Right cardiac atrium (tissue), 5 donors: ENCODE results near the gene PTPRG. TPM values are rescaled to one million over a fixed set of nuclear protein-coding genes. Genes with fewer than 3 reads are reported as not detected.
A peak's percentile ranks its signal among the peaks of the same experiment; 100 is the strongest.

Source experiments
- ATAC-seq, 2 donors: fragments of 200-7000 bp; cut with Tn5 transposase; one replicate each; pipeline versions ENCODE4 v1.8.0 to v1.9.1; 2020; ENCODE audit warnings: moderate library complexity in 2 of 2, mild to moderate bottlenecking in 1 of 2
- DNase-seq, 3 donors: peaks; one replicate each; pipeline ENCODE4 v3.0.0-alpha.2; 2020
- H3K27ac ChIP-seq: one replicate; pipeline ENCODE4 v1.5.1; 2013; ENCODE audit warnings: mild to moderate bottlenecking, low read length, control low read depth, moderate library complexity
- H3K27me3 ChIP-seq: one replicate; pipeline ENCODE4 v1.6.1; 2013; ENCODE audit not compliant: control insufficient read depth, insufficient read depth
- H3K4me1 ChIP-seq: one replicate; pipeline ENCODE4 v1.6.1; 2013; ENCODE audit warnings: low read length; ENCODE audit not compliant: control insufficient read depth, insufficient read depth
- H3K4me3 ChIP-seq: one replicate; pipeline ENCODE4 v1.5.1; 2013; ENCODE audit warnings: low read length, control low read depth
- H3K9me3 ChIP-seq: one replicate; pipeline ENCODE4 v1.6.1; 2013; ENCODE audit warnings: low read length; ENCODE audit not compliant: control insufficient read depth
- WGBS: extraction: QIAGEN DNeasy Blood & Tissue Kit; methylation state at CpG from one replicate; pipeline ENCODE4 v1.1.7; 2013; 5-methylcytosine and 5-hydroxymethylcytosine counted together
- intact Hi-C, 4 donors: fragments of 100-400 bp; cut with DNase I; formaldehyde crosslinking; loops; one replicate each; pipeline versions ENCODE4 v1.11.0 to v1.14.0; 2022 to 2023
- polyA plus RNA-seq: library from polyadenylated mRNA; stranded (reverse); fragments of 200-250 nt; gene quantifications from one replicate; pipeline ENCODE4 v1.2.3, GENCODE V29; 2013
- total RNA-seq, 4 donors: library from RNA; stranded (reverse); fragmentation: NEBNext Ultra II Directional; extraction: Animal tissue kit (Norgen Biotek cat#: 25700); gene quantifications; one replicate each; pipeline ENCODE4 v1.2.1, GENCODE V29; 2021
- donor health status: healthy with polysubstance abuse.
- donor health status: DM: no; HTN: yes; CAD: no.
- donor health status: DM: no; HTN: no; CAD: no.
- donor health status: DM: no; HTN: yes; CAD: no; lungs with severe emphysema.
- donor health status: DM: yes; HTN: yes; CAD: no.

Gene PTPRG
- total and polyA plus RNA-seq, 5 donors: 8.6 to 50.7 (median 32.3) TPM

- intact Hi-C loops: loop anchor here in 2 of 4 donors (10.0 kb wide), 2 partner anchors 58 to 68 kb away; partner anchors contain the start of gene PTPRG (in 1 of the 2)
- no peak for ATAC-seq
- Histone ChIP-seq H3K9me3 (no peaks in the 10 kb centered on the region), H3K4me1 (peaks cover 4% of the 10 kb centered on the region), H3K27me3 (no peaks in the 10 kb centered on the region), H3K4me3 (no peak overlapping the region), H3K27ac (no peak overlapping the region)
- DNase-seq: no peak
- WGBS: 97% methylated on average over 2 of the region's 2 CpGs
These were observed 71.3 kb downstream of the PTPRG start for GRCh38 chr3:61632568-61633175.

- no peak overlapping the region for H3K27ac ChIP-seq
- no peak overlapping the region for H3K4me3 ChIP-seq
- DNase-seq (no peak), ATAC-seq (peak; percentile 16 to 30)
- no peaks in the 10 kb centered on the region for H3K27me3 ChIP-seq
- H3K9me3 ChIP-seq: no peaks in the 10 kb centered on the region
- H3K4me1 ChIP-seq: peaks cover 5% of the 10 kb centered on the region
- 26% methylated on average over 3 of the region's 3 CpGs for WGBS
- intact Hi-C loops: loop anchor here in 2 of 4 donors (10.0 kb wide), 2 partner anchors 60 to 70 kb away; partner anchors contain the start of gene PTPRG (in 1 of the 2)
These were observed 73.3 kb downstream of the PTPRG start for GRCh38 chr3:61634678-61635077.

GRCh38 chr3:61637088-61638051 lies 76.0 kb downstream of the PTPRG start:
- Histone ChIP-seq H3K4me1 (peaks cover 6% of the 10 kb centered on the region), H3K27ac (peak overlapping the region; percentile 78), H3K27me3 (no peaks in the 10 kb centered on the region), H3K4me3 (peak overlapping the region; percentile 21), H3K9me3 (no peaks in the 10 kb centered on the region)
- DNase-seq: peak in 2 of 3 donors; percentile 59 to 70
- WGBS: 22% methylated on average over 16 of the region's 16 CpGs
- peak; percentile 78 to 86 for ATAC-seq
- intact Hi-C loops: loop anchor here in 2 of 4 donors (10.0 kb wide), 2 partner anchors 63 to 73 kb away; partner anchors contain the start of gene PTPRG (in 1 of the 2)

GRCh38 chr3:61638741-61639140 lies 77.4 kb downstream of the PTPRG start:
- intact Hi-C loops: loop anchor here in 2 of 4 donors (10.0 kb wide), 2 partner anchors 64 to 74 kb away; partner anchors contain the start of gene PTPRG (in 1 of the 2)
- ATAC-seq: no peak
- Histone ChIP-seq H3K4me3 (no peak overlapping the region), H3K9me3 (no peaks in the 10 kb centered on the region), H3K27me3 (no peaks in the 10 kb centered on the region), H3K4me1 (peaks cover 6% of the 10 kb centered on the region), H3K27ac (no peak overlapping the region)
- 100% methylated on average over 1 of the region's 1 CpG for WGBS
- no peak for DNase-seq

- intact Hi-C loops: loop anchor here in 3 of 4 donors (10.0 kb wide), 3 partner anchors 45 to 75 kb away; partner anchors contain the start of gene PTPRG (in 1 of the 3)
- 89% methylated on average over 2 of the region's 2 CpGs for WGBS
- Histone ChIP-seq H3K27me3 (no peaks in the 10 kb centered on the region), H3K4me3 (no peak overlapping the region), H3K9me3 (no peaks in the 10 kb centered on the region), H3K4me1 (peaks cover 6% of the 10 kb centered on the region), H3K27ac (no peak overlapping the region)
- ATAC-seq (no peak), DNase-seq (no peak)
These were observed 78.6 kb downstream of the PTPRG start for GRCh38 chr3:61639991-61640390.

GRCh38 chr3:61645148-61645547 lies 83.8 kb downstream of the PTPRG start:
- intact Hi-C loops: loop anchor here in 1 of 4 donors (10.0 kb wide), 1 partner anchor 50 kb away; no protein-coding TSS in a partner anchor
- no peak for DNase-seq
- Histone ChIP-seq H3K27ac (no peak overlapping the region), H3K4me3 (no peak overlapping the region), H3K4me1 (peaks cover 8% of the 10 kb centered on the region), H3K9me3 (no peaks in the 10 kb centered on the region), H3K27me3 (no peaks in the 10 kb centered on the region)
- 98% methylated on average over 2 of the region's 2 CpGs for WGBS
- no peak for ATAC-seq

GRCh38 chr3:61646360-61646759 lies 85.0 kb downstream of the PTPRG start:
- intact Hi-C loops: loop anchor here in 1 of 4 donors (10.0 kb wide), 1 partner anchor 52 kb away; no protein-coding TSS in a partner anchor
- ATAC-seq (no peak), DNase-seq (no peak)
- Histone ChIP-seq H3K27me3 (no peaks in the 10 kb centered on the region), H3K27ac (no peak overlapping the region), H3K9me3 (no peaks in the 10 kb centered on the region), H3K4me3 (no peak overlapping the region), H3K4me1 (peaks cover 8% of the 10 kb centered on the region)
- 100% methylated on average over 1 of the region's 1 CpG for WGBS

GRCh38 chr3:61646851-61647525 lies 85.6 kb downstream of the PTPRG start:
- Histone ChIP-seq H3K9me3 (no peaks in the 10 kb centered on the region), H3K4me1 (peaks cover 8% of the 10 kb centered on the region), H3K27ac (no peak overlapping the region), H3K4me3 (no peak overlapping the region), H3K27me3 (no peaks in the 10 kb centered on the region)
- ATAC-seq: no peak
- no peak for DNase-seq
- 54% methylated on average over 7 of the region's 7 CpGs for WGBS
- intact Hi-C loops: loop anchor here in 1 of 4 donors (10.0 kb wide), 1 partner anchor 52 kb away; no protein-coding TSS in a partner anchor

GRCh38 chr3:61648481-61648880 lies 87.1 kb downstream of the PTPRG start:
- no peak overlapping the region for H3K27ac ChIP-seq
- intact Hi-C loops: loop anchor here in 1 of 4 donors (10.0 kb wide), 1 partner anchor 54 kb away; no protein-coding TSS in a partner anchor
- H3K4me3 ChIP-seq: no peak overlapping the region
- ATAC-seq: no peak
- DNase-seq: no peak
- H3K9me3 ChIP-seq: no peaks in the 10 kb centered on the region
- no peaks in the 10 kb centered on the region for H3K27me3 ChIP-seq
- WGBS: 55% methylated on average over 2 of the region's 2 CpGs
- peaks cover 9% of the 10 kb centered on the region for H3K4me1 ChIP-seq

- no peak overlapping the region for H3K27ac ChIP-seq
- no peaks in the 10 kb centered on the region for H3K27me3 ChIP-seq
- DNase-seq: no peak
- no peak overlapping the region for H3K4me3 ChIP-seq
- WGBS: 76% methylated on average over 5 of the region's 5 CpGs
- H3K4me1 ChIP-seq: peaks cover 9% of the 10 kb centered on the region
- no peaks in the 10 kb centered on the region for H3K9me3 ChIP-seq
- ATAC-seq: no peak
- intact Hi-C loops: loop anchor here in 1 of 4 donors (10.0 kb wide), 1 partner anchor 55 kb away; no protein-coding TSS in a partner anchor
These were observed 88.2 kb downstream of the PTPRG start for GRCh38 chr3:61649381-61650170.
